Esophagus (tissue), 2 donors: ENCODE measurements around the gene ATG2B. TPM values are rescaled to one million over a fixed set of nuclear protein-coding genes. Genes with fewer than 3 reads are reported as not detected.
"Not testable (repeated sequence)": the region's sequence is repeated elsewhere in the genome, so short reads cannot be mapped to it uniquely, and the experiment has no call there.

Experiments used
- H3K27ac ChIP-seq, 2 donors: one replicate each; pipeline ENCODE4 v1.5.1; 2013; ENCODE audit warnings: low read depth in 2 of 2, mild to moderate bottlenecking in 2 of 2, inconsistent platforms in 1 of 2, low read length in 1 of 2, moderate library complexity in 1 of 2
- H3K27me3 ChIP-seq, 2 donors: one replicate each; pipeline ENCODE4 v1.6.1; 2013; ENCODE audit warnings: low read length in 2 of 2, control low read depth in 1 of 2, mild to moderate bottlenecking in 1 of 2; ENCODE audit not compliant: insufficient read depth in 2 of 2, control insufficient read depth in 1 of 2
- H3K36me3 ChIP-seq, 2 donors: one replicate each; pipeline ENCODE4 v1.6.1; 2013; ENCODE audit warnings: low read length in 1 of 2; ENCODE audit not compliant: control insufficient read depth in 2 of 2, insufficient read depth in 2 of 2
- H3K4me1 ChIP-seq, 2 donors: one replicate each; pipeline ENCODE4 v1.6.1; 2013; ENCODE audit warnings: low read length in 1 of 2; ENCODE audit not compliant: control insufficient read depth in 2 of 2, insufficient read depth in 2 of 2
- H3K4me3 ChIP-seq, 2 donors: one replicate each; pipeline ENCODE4 v1.5.1; 2013; ENCODE audit warnings: low read length in 2 of 2, mild to moderate bottlenecking in 2 of 2, low read depth in 1 of 2, moderate library complexity in 1 of 2
- H3K9me3 ChIP-seq, 2 donors: one replicate each; pipeline ENCODE4 v1.6.1; 2013; ENCODE audit warnings: mild to moderate bottlenecking in 2 of 2, low read depth in 1 of 2, low read length in 1 of 2, moderate library complexity in 1 of 2; ENCODE audit not compliant: control insufficient read depth in 2 of 2, insufficient read depth in 1 of 2
- WGBS, 2 donors: extraction: QIAGEN DNeasy Blood & Tissue Kit; methylation state at CpG; one replicate each; pipeline ENCODE4 v1.1.7; 2013; 5-methylcytosine and 5-hydroxymethylcytosine counted together
- polyA plus RNA-seq, 2 donors: library from polyadenylated mRNA; stranded (reverse); fragments of 200-250 nt; gene quantifications; one replicate each; pipeline ENCODE4 v1.2.3, GENCODE V29; 2013
- donor health status: healthy with polysubstance abuse.
- donor health status: Bipolar disorder and iron deficiency.

Gene ATG2B
- polyA plus RNA-seq, 2 donors, result 2.9 to 3.3 TPM

DNA sequence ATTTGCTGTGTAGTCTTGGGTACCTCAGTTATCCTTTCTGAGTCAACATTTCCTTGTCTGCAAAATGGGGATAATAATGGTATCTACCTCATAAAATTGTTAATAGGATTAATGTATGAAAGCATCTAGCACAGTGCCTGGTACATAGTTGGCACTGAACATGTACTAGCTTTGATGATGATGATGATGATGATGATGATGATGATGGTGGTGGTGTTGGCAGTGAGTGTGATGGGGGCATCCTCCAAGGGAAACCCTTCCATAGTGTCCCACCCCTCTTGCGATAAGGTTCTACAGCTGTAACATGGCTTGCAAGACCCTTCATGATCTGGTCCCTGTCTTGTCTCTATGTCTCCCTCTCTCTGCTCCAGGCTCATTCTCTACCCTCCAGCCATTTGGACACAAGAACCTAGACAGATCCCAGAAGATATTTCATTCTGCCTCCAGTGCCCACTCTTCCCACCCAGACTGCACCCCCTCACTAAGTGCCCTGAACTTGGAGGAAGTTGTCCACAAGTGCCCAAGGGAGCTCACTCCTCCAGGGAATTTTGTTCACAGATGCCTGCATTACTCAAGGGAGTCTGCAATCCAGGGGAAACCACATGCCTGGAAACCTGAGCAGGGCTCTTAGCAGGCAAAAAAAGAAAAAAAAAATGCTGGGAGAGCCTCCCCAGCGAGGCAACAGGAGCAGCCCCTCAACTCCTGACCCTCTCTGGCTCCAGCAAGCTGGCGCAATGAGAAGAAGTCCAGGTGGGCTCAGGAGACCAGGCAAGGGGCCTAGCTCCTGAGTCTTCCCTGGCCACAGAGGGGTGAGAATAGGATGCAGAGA is 117.2 kb downstream of the ATG2B start:
- Histone ChIP-seq H3K27ac (peak overlapping the region in 1 of 2 donors; percentile 58), H3K36me3 (peaks cover 0 to 18% of the 10 kb centered on the region in 2 donors), H3K4me3 (no peak overlapping the region), H3K4me1 (no peaks in the 10 kb centered on the region), H3K27me3 (no peaks in the 10 kb centered on the region), H3K9me3 (no peaks in the 10 kb centered on the region)
- 92 to 96% methylated on average over 3 of the region's 3 CpGs for WGBS, 2 donors

DNA sequence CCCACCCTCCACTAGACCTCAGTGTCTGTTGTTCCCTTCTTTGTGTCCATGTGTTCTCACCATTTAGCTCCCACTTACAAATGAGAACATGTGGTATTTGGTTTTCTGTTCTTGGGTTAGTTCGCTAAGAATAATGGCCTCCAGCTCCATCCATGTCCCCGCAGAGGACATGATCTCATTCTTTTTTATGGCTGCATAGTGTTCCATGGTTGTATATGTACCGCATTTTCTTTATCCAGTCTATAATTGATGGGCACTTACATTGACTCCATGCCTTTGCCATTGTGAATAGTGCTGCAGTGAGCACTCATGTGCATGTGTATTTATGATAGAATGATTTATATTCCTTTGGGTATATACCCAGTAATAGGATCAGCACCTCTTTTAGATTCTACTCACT is 118.1 kb downstream of the ATG2B start:
- not testable (repeated sequence) for H3K27ac ChIP-seq, H3K4me1 ChIP-seq, H3K27me3 ChIP-seq, H3K9me3 ChIP-seq, H3K4me3 ChIP-seq
- WGBS, 2 donors, result 97% methylated on average over 3 of the region's 3 CpGs
- H3K36me3 ChIP-seq, result peaks cover 0 to 27% of the 10 kb centered on the region in 2 donors

DNA sequence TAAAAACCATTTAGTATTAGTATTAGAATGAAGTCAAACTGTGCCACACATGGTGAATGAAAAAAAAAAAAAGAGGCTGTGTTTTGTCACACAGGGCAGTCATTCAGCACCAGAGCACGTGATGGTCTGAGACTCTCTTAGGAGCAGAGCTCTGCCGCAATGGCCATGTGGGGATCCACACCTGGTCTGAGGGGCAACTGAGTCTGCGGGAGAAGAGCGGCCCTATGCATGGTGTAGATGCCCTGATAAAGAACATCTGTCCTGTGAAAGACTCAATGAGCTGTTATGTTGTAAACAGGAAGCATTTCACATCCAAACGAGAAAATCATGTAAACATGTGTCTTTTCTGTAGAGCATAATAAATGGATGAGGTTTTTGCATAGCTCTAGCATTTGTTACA is 119.4 kb downstream of the ATG2B start:
- Histone ChIP-seq H3K4me3 (no peak overlapping the region), H3K36me3 (peaks cover 3 to 34% of the 10 kb centered on the region in 2 donors), H3K9me3 (no peaks in the 10 kb centered on the region), H3K27me3 (no peaks in the 10 kb centered on the region), H3K4me1 (no peaks in the 10 kb centered on the region), H3K27ac (no peak overlapping the region)
- WGBS, 2 donors, result 59 to 60% methylated on average over 5 of the region's 5 CpGs

DNA sequence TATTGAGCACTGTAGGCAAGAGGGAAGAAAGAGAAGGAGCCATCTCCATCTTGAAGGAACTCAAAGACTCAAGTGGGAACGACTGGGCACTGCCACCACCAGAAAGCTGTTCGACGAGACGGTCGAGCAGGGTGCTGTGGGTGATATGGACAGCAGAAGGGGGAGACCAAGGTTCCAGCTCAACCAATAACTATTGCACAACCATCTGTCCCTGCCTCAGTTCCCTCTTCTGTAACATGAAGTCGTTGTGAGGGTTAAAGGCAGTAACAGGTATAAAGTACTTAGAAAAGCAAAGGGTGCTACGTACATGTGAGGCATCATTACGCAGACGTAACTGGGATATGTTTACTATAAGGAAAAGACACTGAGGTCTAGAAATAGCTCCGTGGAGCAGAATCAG is 121.0 kb downstream of the ATG2B start:
- H3K9me3 ChIP-seq, result no peaks in the 10 kb centered on the region
- H3K27ac ChIP-seq, result no peak overlapping the region
- no peaks in the 10 kb centered on the region for H3K4me1 ChIP-seq
- 92 to 96% methylated on average over 10 of the region's 10 CpGs for WGBS, 2 donors
- peaks cover 6 to 43% of the 10 kb centered on the region in 2 donors for H3K36me3 ChIP-seq
- H3K27me3 ChIP-seq, result no peaks in the 10 kb centered on the region
- H3K4me3 ChIP-seq, result no peak overlapping the region

DNA sequence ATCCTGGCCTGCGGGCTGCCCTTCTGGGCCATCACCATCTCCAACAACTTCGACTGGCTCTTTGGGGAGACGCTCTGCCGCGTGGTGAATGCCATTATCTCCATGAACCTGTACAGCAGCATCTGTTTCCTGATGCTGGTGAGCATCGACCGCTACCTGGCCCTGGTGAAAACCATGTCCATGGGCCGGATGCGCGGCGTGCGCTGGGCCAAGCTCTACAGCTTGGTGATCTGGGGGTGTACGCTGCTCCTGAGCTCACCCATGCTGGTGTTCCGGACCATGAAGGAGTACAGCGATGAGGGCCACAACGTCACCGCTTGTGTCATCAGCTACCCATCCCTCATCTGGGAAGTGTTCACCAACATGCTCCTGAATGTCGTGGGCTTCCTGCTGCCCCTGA is 122.5 kb downstream of the ATG2B start:
- H3K9me3 ChIP-seq, result no peaks in the 10 kb centered on the region
- 95% methylated on average over 18 of the region's 18 CpGs for WGBS, 2 donors
- no peak overlapping the region for H3K4me3 ChIP-seq
- no peaks in the 10 kb centered on the region for H3K4me1 ChIP-seq
- peaks cover 7 to 45% of the 10 kb centered on the region in 2 donors for H3K36me3 ChIP-seq
- H3K27ac ChIP-seq, result no peak overlapping the region
- H3K27me3 ChIP-seq, result no peaks in the 10 kb centered on the region

DNA sequence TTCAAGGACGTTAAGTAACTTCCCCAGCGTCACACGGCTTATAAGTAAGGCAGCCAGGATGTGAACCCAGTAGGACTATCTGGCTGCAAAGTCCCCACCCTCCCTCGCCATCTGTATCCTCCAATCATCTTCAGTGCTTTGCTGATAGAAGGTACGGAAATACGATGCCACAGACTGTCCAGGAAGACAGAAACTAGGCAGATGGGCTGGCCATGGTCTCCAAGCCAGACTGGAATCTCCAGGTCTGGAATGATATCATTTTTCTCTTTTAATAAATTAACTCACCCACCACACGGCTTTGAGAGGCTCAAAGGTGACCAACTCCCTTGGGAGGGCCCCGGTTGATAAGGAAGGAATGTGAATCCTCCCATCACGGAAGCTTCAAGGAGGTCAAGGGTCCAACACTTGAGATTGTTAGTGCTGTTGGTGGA is 123.4 kb downstream of the ATG2B start:
- H3K27ac ChIP-seq, result no peak overlapping the region
- 75% methylated on average over 9 of the region's 9 CpGs for WGBS, 2 donors

DNA sequence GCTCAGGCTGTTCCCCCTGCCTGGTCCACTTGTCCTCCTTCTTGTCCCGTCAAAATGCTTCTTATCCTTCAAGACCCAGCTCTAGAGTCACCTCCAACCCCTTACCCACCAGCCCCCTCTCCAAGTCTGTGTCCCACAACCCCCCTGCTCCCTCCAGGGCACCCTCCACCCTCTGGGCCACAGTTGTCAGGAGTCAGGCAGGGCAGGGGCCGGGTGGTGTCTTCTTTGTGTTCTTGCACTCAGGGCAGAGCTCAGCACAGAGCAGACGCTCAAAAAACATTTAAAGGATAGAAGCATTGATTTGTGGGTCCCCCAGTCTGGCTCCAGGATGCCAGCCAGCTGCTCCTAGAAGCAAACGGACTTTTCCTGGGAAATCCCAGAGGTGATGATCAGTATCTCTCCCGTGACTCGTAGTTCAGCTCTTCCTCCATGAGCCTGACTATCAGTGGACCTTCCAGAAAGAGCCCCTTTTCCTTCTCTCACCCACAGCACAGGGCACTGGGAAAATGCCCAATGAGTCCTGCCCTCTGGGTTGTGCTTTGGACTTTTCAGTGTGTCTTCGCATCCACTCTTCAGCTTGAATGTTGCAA is 124.4 kb downstream of the ATG2B start:
- no peak overlapping the region for H3K27ac ChIP-seq
- H3K4me3 ChIP-seq, result no peak overlapping the region
- no peaks in the 10 kb centered on the region for H3K27me3 ChIP-seq
- H3K36me3 ChIP-seq, result peaks cover 7 to 45% of the 10 kb centered on the region in 2 donors
- no peaks in the 10 kb centered on the region for H3K4me1 ChIP-seq
- 67 to 75% methylated on average over 7 of the region's 7 CpGs for WGBS, 2 donors
- H3K9me3 ChIP-seq, result no peaks in the 10 kb centered on the region

More for the DNA sequence above, 123.4 kb downstream of the ATG2B start:
- Histone ChIP-seq H3K9me3 (no peaks in the 10 kb centered on the region), H3K4me1 (no peaks in the 10 kb centered on the region), H3K36me3 (peaks cover 7 to 45% of the 10 kb centered on the region in 2 donors), H3K4me3 (no peak overlapping the region), H3K27me3 (no peaks in the 10 kb centered on the region)

DNA sequence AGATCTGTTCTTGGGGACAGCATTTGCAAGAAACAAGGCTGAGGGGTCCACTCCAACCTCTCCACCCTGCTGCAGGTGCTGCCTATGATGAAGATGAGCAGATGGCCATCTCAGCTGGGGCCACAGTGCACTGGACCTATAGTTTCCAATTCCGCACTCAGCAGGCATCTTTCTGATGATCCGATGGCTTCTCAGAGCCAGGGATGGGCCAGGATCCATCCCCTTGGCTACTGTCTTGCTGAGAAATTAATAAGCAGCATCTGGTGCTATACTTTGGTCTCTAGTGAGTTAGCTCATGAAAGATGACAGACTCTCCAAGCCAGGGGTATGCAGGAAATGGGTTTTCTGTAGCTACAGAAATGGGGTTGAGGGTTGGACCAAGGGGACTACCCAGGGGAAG is 125.5 kb downstream of the ATG2B start:
- no peak overlapping the region for H3K27ac ChIP-seq
- 91 to 95% methylated on average over 2 of the region's 2 CpGs for WGBS, 2 donors
- no peaks in the 10 kb centered on the region for H3K4me1 ChIP-seq
- H3K36me3 ChIP-seq, result peaks cover 7 to 49% of the 10 kb centered on the region in 2 donors
- H3K4me3 ChIP-seq, result no peak overlapping the region
- H3K27me3 ChIP-seq, result no peaks in the 10 kb centered on the region
- H3K9me3 ChIP-seq, result no peaks in the 10 kb centered on the region

DNA sequence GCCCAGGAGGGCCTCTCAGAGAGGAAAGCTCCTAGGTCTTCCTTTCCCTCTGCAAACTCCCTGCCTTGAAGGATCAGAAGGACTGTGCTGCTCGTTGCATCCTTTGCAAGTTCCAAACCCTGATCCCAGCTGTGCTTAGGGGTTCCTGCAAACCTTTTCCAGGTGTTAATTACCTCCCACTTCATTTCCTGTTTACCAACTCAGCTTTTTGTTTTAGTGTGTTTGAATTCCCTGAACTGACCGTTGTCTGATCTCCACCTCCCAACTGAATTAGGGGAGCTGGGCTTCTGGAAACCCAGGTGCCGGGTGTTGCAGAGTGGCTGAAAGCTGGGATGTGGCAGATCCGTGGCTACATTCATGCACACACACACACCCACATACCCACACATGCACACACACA is 127.7 kb downstream of the ATG2B start:
- Histone ChIP-seq H3K27me3 (no peaks in the 10 kb centered on the region), H3K27ac (no peak overlapping the region), H3K9me3 (no peaks in the 10 kb centered on the region), H3K4me3 (no peak overlapping the region), H3K36me3 (peaks cover 7 to 27% of the 10 kb centered on the region in 2 donors), H3K4me1 (no peaks in the 10 kb centered on the region)
- WGBS, 2 donors, result 67 to 71% methylated on average over 4 of the region's 4 CpGs

DNA sequence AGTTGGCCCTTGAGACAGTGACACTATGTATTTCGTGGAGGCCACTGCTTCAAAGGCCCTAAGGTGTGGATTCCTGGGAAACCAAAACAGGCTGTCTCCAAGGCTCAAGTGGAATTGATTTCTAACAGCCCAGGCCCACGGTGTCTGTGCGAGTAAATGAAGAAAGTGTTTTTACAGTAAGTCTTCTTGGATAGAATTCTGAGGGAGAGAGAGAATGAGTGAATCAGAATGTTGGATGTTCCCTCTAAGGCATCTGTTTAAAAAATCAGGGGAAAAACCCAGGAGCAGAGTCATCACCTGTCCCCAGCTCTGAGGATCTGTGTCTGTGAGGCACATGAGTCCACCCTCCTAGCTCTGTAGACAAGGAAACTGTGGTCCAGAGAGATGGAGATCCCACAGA is 129.5 kb downstream of the ATG2B start:
- H3K4me3 ChIP-seq, result no peak overlapping the region
- WGBS, 2 donors, result 47 to 48% methylated on average over 3 of the region's 3 CpGs
- no peaks in the 10 kb centered on the region for H3K9me3 ChIP-seq
- no peak overlapping the region for H3K27ac ChIP-seq
- peaks cover 4 to 17% of the 10 kb centered on the region in 2 donors for H3K36me3 ChIP-seq
- H3K27me3 ChIP-seq, result no peaks in the 10 kb centered on the region
- H3K4me1 ChIP-seq, result no peaks in the 10 kb centered on the region
